ENCODE measurements around the gene RESF1.

RESF1 gene, protein sequence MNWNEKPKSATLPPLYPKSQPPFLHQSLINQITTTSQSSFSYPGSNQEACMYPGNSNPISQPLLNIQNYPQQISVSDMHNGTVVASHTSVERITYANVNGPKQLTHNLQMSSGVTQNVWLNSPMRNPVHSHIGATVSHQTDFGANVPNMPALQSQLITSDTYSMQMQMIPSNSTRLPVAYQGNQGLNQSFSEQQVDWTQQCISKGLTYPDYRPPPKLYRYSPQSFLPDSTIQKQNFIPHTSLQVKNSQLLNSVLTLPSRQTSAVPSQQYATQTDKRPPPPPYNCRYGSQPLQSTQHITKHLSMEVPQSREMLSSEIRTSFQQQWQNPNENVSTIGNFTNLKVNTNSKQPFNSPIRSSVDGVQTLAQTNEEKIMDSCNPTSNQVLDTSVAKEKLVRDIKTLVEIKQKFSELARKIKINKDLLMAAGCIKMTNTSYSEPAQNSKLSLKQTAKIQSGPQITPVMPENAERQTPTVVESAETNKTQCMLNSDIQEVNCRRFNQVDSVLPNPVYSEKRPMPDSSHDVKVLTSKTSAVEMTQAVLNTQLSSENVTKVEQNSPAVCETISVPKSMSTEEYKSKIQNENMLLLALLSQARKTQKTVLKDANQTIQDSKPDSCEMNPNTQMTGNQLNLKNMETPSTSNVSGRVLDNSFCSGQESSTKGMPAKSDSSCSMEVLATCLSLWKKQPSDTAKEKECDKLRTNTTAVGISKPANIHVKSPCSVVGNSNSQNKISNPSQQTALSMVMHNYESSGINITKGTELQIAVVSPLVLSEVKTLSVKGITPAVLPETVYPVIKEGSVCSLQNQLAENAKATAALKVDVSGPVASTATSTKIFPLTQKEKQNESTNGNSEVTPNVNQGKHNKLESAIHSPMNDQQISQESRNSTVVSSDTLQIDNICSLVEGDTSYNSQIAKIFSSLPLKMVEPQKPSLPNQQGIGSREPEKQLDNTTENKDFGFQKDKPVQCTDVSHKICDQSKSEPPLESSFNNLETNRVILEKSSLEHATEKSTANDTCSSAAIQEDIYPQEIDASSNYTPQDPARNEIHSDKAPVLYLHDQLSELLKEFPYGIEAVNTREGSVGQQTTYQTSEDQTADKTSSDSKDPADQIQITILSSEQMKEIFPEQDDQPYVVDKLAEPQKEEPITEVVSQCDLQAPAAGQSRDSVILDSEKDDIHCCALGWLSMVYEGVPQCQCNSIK (N-terminal part only)

DNA sequence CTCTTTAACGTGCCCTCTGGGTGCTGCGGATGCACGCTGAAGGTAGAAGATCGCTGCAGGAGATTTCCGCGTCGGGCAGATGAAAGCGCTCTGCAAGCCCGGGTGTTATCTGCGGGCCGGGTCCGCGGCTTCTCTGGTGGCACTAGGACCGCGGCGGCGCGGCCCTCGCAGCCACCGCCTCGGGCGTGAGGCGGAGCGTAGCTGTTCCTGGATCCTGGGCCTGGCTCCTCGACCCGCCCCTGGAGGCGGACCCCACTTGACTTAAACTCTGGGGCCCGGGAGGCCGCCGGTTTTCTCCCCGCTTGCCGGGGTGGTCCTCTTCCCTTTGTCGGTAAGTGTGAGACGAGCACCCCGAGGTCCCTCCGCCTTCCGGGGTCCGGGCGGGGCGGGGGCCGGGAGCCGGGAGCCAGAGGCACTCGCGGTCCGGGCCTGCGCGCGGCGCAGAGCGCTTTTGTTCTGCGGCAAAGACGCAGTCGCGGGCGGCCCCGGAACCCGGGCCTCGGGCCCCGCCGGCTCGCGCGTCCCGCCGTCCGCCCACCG lies at the start of gene RESF1:
TSS of gene RESF1 (plus strand) at position 255 of the 540 bp plus-strand sequence. CDS start 21,541 bp downstream, outside the sequence.
- Histone ChIP-seq H3K27me3 (replicated peaks; ENCODE audit: control insufficient read depth, insufficient read depth, low read length) (no peaks in the 10 kb centered on the region), H3K9ac (ENCODE audit: low read length) (peak within 1 kb of the TSS; percentile 88), H3K36me3 (ENCODE audit: control insufficient read depth, insufficient read depth, low read length, severe bottlenecking) (peaks cover 19% of the 10 kb centered on the region), H3K9me3 (ENCODE audit: control insufficient read depth, low read length) (no peaks in the 10 kb centered on the region), H3K4me1 (ENCODE audit: control insufficient read depth, insufficient read depth, low read length) (peaks cover 17% of the 10 kb centered on the region), H3K4me3 (ENCODE audit: low read length) (peak within 1 kb of the TSS; percentile 85)
- DNase-seq (ENCODE audit: low read depth): peak; percentile 93

- Histone ChIP-seq H3K9me3 (ENCODE audit: control insufficient read depth, low read length) (peaks cover 5% of the 10 kb centered on the region), H3K4me3 (ENCODE audit: low read length) (no peak overlapping the region), H3K36me3 (ENCODE audit: control insufficient read depth, insufficient read depth, low read length, severe bottlenecking) (no peaks in the 10 kb centered on the region), H3K9ac (ENCODE audit: low read length) (no peak overlapping the region), H3K27me3 (replicated peaks; ENCODE audit: control insufficient read depth, insufficient read depth, low read length) (no peaks in the 10 kb centered on the region), H3K4me1 (ENCODE audit: control insufficient read depth, insufficient read depth, low read length) (no peaks in the 10 kb centered on the region)
- DNase-seq (ENCODE audit: low read depth): no peak
Observed at GRCh38 chr12:31914927-31915326, 44.3 kb upstream of the RESF1 start.

GRCh38 chr12:31915446-31915845 lies 43.8 kb upstream of the RESF1 start:
- peaks cover 5% of the 10 kb centered on the region for H3K9me3 ChIP-seq (ENCODE audit: control insufficient read depth, low read length)
- no peak overlapping the region for H3K4me3 ChIP-seq (ENCODE audit: low read length)
- H3K36me3 ChIP-seq (ENCODE audit: control insufficient read depth, insufficient read depth, low read length, severe bottlenecking): no peaks in the 10 kb centered on the region
- no peaks in the 10 kb centered on the region for H3K27me3 ChIP-seq (replicated peaks; ENCODE audit: control insufficient read depth, insufficient read depth, low read length)
- H3K4me1 ChIP-seq (ENCODE audit: control insufficient read depth, insufficient read depth, low read length): no peaks in the 10 kb centered on the region
- DNase-seq (ENCODE audit: low read depth): no peak
- no peak overlapping the region for H3K9ac ChIP-seq (ENCODE audit: low read length)

- no peaks in the 10 kb centered on the region for H3K27me3 ChIP-seq (replicated peaks; ENCODE audit: control insufficient read depth, insufficient read depth, low read length)
- peak overlapping the region; percentile 36 for H3K4me3 ChIP-seq (ENCODE audit: low read length)
- no peak for DNase-seq (ENCODE audit: low read depth)
- no peak overlapping the region for H3K9ac ChIP-seq (ENCODE audit: low read length)
- no peaks in the 10 kb centered on the region for H3K4me1 ChIP-seq (ENCODE audit: control insufficient read depth, insufficient read depth, low read length)
- peaks cover 24% of the 10 kb centered on the region for H3K9me3 ChIP-seq (ENCODE audit: control insufficient read depth, low read length)
- H3K36me3 ChIP-seq (ENCODE audit: control insufficient read depth, insufficient read depth, low read length, severe bottlenecking): no peaks in the 10 kb centered on the region
Observed at GRCh38 chr12:31922341-31923062, 36.7 kb upstream of the RESF1 start.

DNA sequence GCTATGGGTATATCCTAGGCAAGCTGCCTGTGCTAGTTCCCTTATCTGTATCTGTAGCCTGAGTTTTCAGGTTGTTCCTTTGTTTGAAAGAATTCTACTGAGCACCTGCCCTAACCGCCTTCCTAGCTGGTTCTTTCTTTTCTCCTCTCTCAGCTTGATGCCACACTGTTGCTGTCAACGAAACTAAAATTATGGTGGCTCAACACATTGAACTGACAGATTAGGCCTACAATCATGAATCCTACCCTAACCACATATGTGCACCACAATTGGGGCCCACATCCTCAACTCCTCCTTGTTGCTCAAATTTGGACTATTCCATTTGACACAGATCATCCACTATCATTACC lies 36.2 kb upstream of the RESF1 start:
- DNase-seq (ENCODE audit: low read depth): no peak
- Histone ChIP-seq H3K4me1 (ENCODE audit: control insufficient read depth, insufficient read depth, low read length) (no peaks in the 10 kb centered on the region), H3K27me3 (replicated peaks; ENCODE audit: control insufficient read depth, insufficient read depth, low read length) (no peaks in the 10 kb centered on the region), H3K4me3 (ENCODE audit: low read length) (peak overlapping the region; percentile 36), H3K9me3 (ENCODE audit: control insufficient read depth, low read length) (peaks cover 24% of the 10 kb centered on the region), H3K9ac (ENCODE audit: low read length) (no peak overlapping the region), H3K36me3 (ENCODE audit: control insufficient read depth, insufficient read depth, low read length, severe bottlenecking) (no peaks in the 10 kb centered on the region)

- Histone ChIP-seq H3K9me3 (ENCODE audit: control insufficient read depth, low read length) (peaks cover 6% of the 10 kb centered on the region), H3K36me3 (ENCODE audit: control insufficient read depth, insufficient read depth, low read length, severe bottlenecking) (no peaks in the 10 kb centered on the region), H3K27me3 (replicated peaks; ENCODE audit: control insufficient read depth, insufficient read depth, low read length) (no peaks in the 10 kb centered on the region), H3K9ac (ENCODE audit: low read length) (no peak overlapping the region), H3K4me3 (ENCODE audit: low read length) (no peak overlapping the region), H3K4me1 (ENCODE audit: control insufficient read depth, insufficient read depth, low read length) (no peaks in the 10 kb centered on the region)
- no peak for DNase-seq (ENCODE audit: low read depth)
Observed at GRCh38 chr12:31928246-31929026, 30.8 kb upstream of the RESF1 start.

DNA sequence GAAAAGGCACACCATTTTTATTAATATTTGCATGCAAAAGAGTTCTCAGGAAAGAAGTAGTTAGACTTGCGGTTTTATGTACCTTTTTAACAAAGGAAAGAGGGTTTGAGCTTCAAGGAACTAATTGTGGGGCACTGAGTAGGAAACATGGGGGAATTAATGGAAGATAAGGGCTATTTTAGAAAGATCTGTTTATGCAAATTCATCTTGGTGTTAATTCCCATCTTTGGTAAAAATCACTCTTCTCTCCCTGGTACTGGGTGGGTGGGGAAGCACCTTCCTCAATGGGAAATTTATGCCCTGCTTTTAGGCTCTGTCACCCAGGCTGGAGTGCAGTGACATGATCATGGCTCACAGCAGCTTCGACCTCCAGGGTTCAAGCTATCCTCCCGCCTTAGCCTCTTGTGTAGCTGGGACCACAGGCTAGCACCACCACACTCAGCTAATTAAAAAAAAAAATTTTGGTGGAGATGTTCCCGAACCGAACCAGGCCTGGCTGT lies 30.1 kb upstream of the RESF1 start:
- Histone ChIP-seq H3K4me1 (ENCODE audit: control insufficient read depth, insufficient read depth, low read length) (no peaks in the 10 kb centered on the region), H3K4me3 (ENCODE audit: low read length) (no peak overlapping the region), H3K36me3 (ENCODE audit: control insufficient read depth, insufficient read depth, low read length, severe bottlenecking) (no peaks in the 10 kb centered on the region), H3K9me3 (ENCODE audit: control insufficient read depth, low read length) (no peaks in the 10 kb centered on the region), H3K9ac (ENCODE audit: low read length) (no peak overlapping the region), H3K27me3 (replicated peaks; ENCODE audit: control insufficient read depth, insufficient read depth, low read length) (no peaks in the 10 kb centered on the region)
- DNase-seq (ENCODE audit: low read depth): no peak

GRCh38 chr12:31931796-31932715 lies 27.2 kb upstream of the RESF1 start:
- Histone ChIP-seq H3K9ac (ENCODE audit: low read length) (no peak overlapping the region), H3K4me3 (ENCODE audit: low read length) (no peak overlapping the region), H3K36me3 (ENCODE audit: control insufficient read depth, insufficient read depth, low read length, severe bottlenecking) (no peaks in the 10 kb centered on the region), H3K27me3 (replicated peaks; ENCODE audit: control insufficient read depth, insufficient read depth, low read length) (no peaks in the 10 kb centered on the region), H3K9me3 (ENCODE audit: control insufficient read depth, low read length) (no peaks in the 10 kb centered on the region), H3K4me1 (ENCODE audit: control insufficient read depth, insufficient read depth, low read length) (no peaks in the 10 kb centered on the region)
- no peak for DNase-seq (ENCODE audit: low read depth)

DNA sequence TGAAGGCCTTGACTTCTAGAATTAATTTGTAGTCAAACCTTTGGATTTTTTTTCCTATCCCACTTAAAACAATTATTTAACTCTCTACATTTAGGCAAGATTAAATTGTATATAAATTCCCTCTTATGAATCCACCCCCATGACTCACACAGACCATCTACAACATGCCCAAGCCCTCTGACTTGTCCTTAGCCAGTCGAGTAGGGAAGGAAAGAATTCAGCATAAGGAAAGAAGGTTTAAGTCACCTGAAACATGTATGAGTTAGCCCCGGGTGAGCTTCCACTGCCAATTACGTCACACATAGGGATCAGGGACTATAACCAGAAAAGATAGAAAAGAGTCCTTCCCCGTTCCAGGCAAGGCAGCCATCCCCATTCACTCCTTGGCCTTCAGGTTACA lies 14.9 kb upstream of the RESF1 start:
- H3K27me3 ChIP-seq (replicated peaks; ENCODE audit: control insufficient read depth, insufficient read depth, low read length): no peaks in the 10 kb centered on the region
- no peak overlapping the region for H3K9ac ChIP-seq (ENCODE audit: low read length)
- no peak overlapping the region for H3K4me3 ChIP-seq (ENCODE audit: low read length)
- no peaks in the 10 kb centered on the region for H3K4me1 ChIP-seq (ENCODE audit: control insufficient read depth, insufficient read depth, low read length)
- H3K36me3 ChIP-seq (ENCODE audit: control insufficient read depth, insufficient read depth, low read length, severe bottlenecking): no peaks in the 10 kb centered on the region
- DNase-seq (ENCODE audit: low read depth): no peak
- peaks cover 3% of the 10 kb centered on the region for H3K9me3 ChIP-seq (ENCODE audit: control insufficient read depth, low read length)
